A549 (cell line): ENCODE results near the gene ZCCHC10. TPM values are rescaled to one million over a fixed set of nuclear protein-coding genes. Genes with fewer than 3 reads are reported as not detected.
A peak's percentile ranks its signal among the peaks of the same experiment; 100 is the strongest.
"Not testable (repeated sequence)": the region's sequence is repeated elsewhere in the genome, so short reads cannot be mapped to it uniquely, and the experiment has no call there.

Experiments
- ATAC-seq, 2 experiments: fragments of 200-7000 bp in 1 of 2; fragments of >200 bp in 1 of 2; cut with Nextera tagmentation in 1 of 2; cut with Tn5 transposase in 1 of 2; 3 replicates each; pipeline versions ENCODE4 v1.8.0 to v1.9.1; 2018 to 2020; ENCODE audit warnings: mild to moderate bottlenecking in 1 of 2, moderate library complexity in 1 of 2
- CTCF ChIA-PET: fragments of 300-600 bp; sonication (Branson Sonifier 250); formaldehyde crosslinking; extraction: SDS; loops from one replicate; lab custom pipeline; 2021; ENCODE audit warnings: antibody characterized with exemption, inconsistent platforms; lab: Yijun Ruan, JAX
- POLR2A ChIA-PET: fragments of 350-600 bp; formaldehyde crosslinking; extraction: SDS; loops from one replicate; lab custom pipeline; 2021; ENCODE audit warnings: antibody characterized with exemption, inconsistent platforms; lab: Yijun Ruan, JAX
- DNase-seq, 2 experiments: peaks; one replicate each; pipeline versions ENCODE4 v3.0.0 to v3.0.0-alpha.2; 2011 to 2016; ENCODE audit warnings: low read depth in 1 of 2, low spot score in 1 of 2
- FAIRE-seq: peaks from 2 replicates; lab custom pipeline; 2011; peaks lifted over from hg19 to GRCh38; lab: Jason Lieb, UNC
- H3K27ac ChIP-seq, 2 experiments: fragments of >200 bp; sonication (Bioruptor Twin); formaldehyde crosslinking; 3 replicates each; pipeline ENCODE4 v1.5.1; 2016 to 2017
- H3K4me1 ChIP-seq: fragments of >200 bp; sonication (Bioruptor Twin); formaldehyde crosslinking; 3 replicates; pipeline ENCODE4 v1.6.1; 2016
- H3K4me2 ChIP-seq: fragments of >200 bp; sonication (Bioruptor Twin); formaldehyde crosslinking; 3 replicates; pipeline ENCODE4 v1.6.1; 2016
- H3K4me3 ChIP-seq: fragments of >200 bp; sonication (Bioruptor Twin); formaldehyde crosslinking; 3 replicates; pipeline ENCODE4 v1.5.1; 2016
- H3K9me3 ChIP-seq: fragments of >200 bp; sonication (Bioruptor Twin); formaldehyde crosslinking; 3 replicates; pipeline ENCODE4 v1.6.1; 2016
- BCL3 ChIP-seq: fragments of >200 bp; sonication (Bioruptor Twin); formaldehyde crosslinking; IDR thresholded peaks from 3 replicates; pipeline ENCODE4 v1.6.1; 2016
- BHLHE40 ChIP-seq: IDR thresholded peaks from 2 replicates; pipeline ENCODE4 v1.6.1; 2012; ENCODE audit warnings: low read depth, low read length, inconsistent platforms
- CBX2 ChIP-seq: fragments of 200-600 bp; sonication (generic); IDR thresholded peaks from 2 replicates; pipeline ENCODE4 v1.6.1; 2016; ENCODE audit warnings: low read depth, mild to moderate bottlenecking, borderline replicate concordance
- EHMT2 ChIP-seq: fragments of 200-600 bp; sonication (generic); IDR thresholded peaks from 2 replicates; pipeline ENCODE4 v1.6.1; 2016; ENCODE audit warnings: antibody characterized with exemption, low read depth, mild to moderate bottlenecking, moderate library complexity
- FOSB ChIP-seq: fragments of 250-450 bp; sonication (Bioruptor Pico); IDR thresholded peaks from 2 replicates; pipeline ENCODE4 v1.5.0; 2020; ENCODE audit warnings: mild to moderate bottlenecking, moderate library complexity
- FOSL2 ChIP-seq, 2 experiments: fragments of 450-650 bp in 1 of 2; fragments of >200 bp in 1 of 2; sonication (Bioruptor Twin) in 1 of 2; formaldehyde crosslinking; IDR thresholded peaks; 2 replicates each; pipeline versions ENCODE4 v1.5.0 to v1.6.1; 2016 to 2020; ENCODE audit warnings: mild to moderate bottlenecking in 1 of 2, moderate library complexity in 1 of 2
- GATA3 ChIP-seq: IDR thresholded peaks from 2 replicates; pipeline ENCODE4 v1.6.1; 2012; ENCODE audit warnings: borderline replicate concordance
- HDAC2 ChIP-seq: fragments of 200-600 bp; sonication (generic); IDR thresholded peaks from 2 replicates; pipeline ENCODE4 v1.6.1; 2016
- HOXB13 ChIP-seq: fragments of 250-450 bp; sonication (Bioruptor Pico); IDR thresholded peaks from 2 replicates; pipeline ENCODE4 v1.5.0; 2020; ENCODE audit warnings: low read depth, mild to moderate bottlenecking, moderate library complexity
- KDM1A ChIP-seq: fragments of 200-600 bp; sonication (generic); IDR thresholded peaks from 2 replicates; pipeline ENCODE4 v1.6.1; 2016; ENCODE audit warnings: low read depth, mild to moderate bottlenecking
- KDM5A ChIP-seq: fragments of 200-600 bp; sonication (generic); IDR thresholded peaks from 2 replicates; pipeline ENCODE4 v1.6.1; 2016; ENCODE audit warnings: antibody characterized with exemption, mild to moderate bottlenecking
- MYC ChIP-seq: IDR thresholded peaks from 2 replicates; pipeline ENCODE4 v1.6.1; 2012; ENCODE audit warnings: mild to moderate bottlenecking, inconsistent platforms, low read length, improper control_type of control experiment, borderline replicate concordance
- NPAS2 ChIP-seq: fragments of 250-450 bp; sonication (Bioruptor Pico); IDR thresholded peaks from 2 replicates; pipeline ENCODE4 v1.8.0; 2022; ENCODE audit warnings: mild to moderate bottlenecking, moderate library complexity, borderline replicate concordance
- PHF8 ChIP-seq: fragments of 200-600 bp; sonication (generic); IDR thresholded peaks from 2 replicates; pipeline ENCODE4 v1.6.1; 2016; ENCODE audit warnings: low read depth, mild to moderate bottlenecking, antibody characterized with exemption, moderate library complexity, borderline replicate concordance
- RCOR1 ChIP-seq: fragments of 150-350 bp; IDR thresholded peaks from 2 replicates; pipeline ENCODE4 v1.6.1; 2014; ENCODE audit warnings: antibody characterized with exemption, low read length, low read depth
- TP53 ChIP-seq: fragments of 250-450 bp; sonication (Bioruptor Pico); IDR thresholded peaks from 2 replicates; pipeline ENCODE4 v1.5.0; 2021; ENCODE audit warnings: mild to moderate bottlenecking, moderate library complexity
- ZFP36 ChIP-seq: fragments of 450-650 bp; IDR thresholded peaks from 2 replicates; pipeline ENCODE4 v1.6.1; 2014; ENCODE audit warnings: borderline replicate concordance; ENCODE audit not compliant: partially characterized antibody
- ZNF302 ChIP-seq: fragments of 250-450 bp; sonication (Bioruptor Pico); IDR thresholded peaks from 2 replicates; pipeline ENCODE4 v1.9.0; 2021; ENCODE audit warnings: inconsistent platforms, mild to moderate bottlenecking, moderate library complexity
- ZSCAN20 ChIP-seq: fragments of 250-450 bp; sonication (Bioruptor Pico); IDR thresholded peaks from 2 replicates; pipeline ENCODE4 v1.8.0; 2022; ENCODE audit warnings: mild to moderate bottlenecking, moderate library complexity
- WGBS: methylation state at CpG from one replicate; pipeline ENCODE4 v1.1.6; 2017; ENCODE audit errors: missing lambda C conversion rate; 5-methylcytosine and 5-hydroxymethylcytosine counted together
- polyA plus RNA-seq, 4 experiments: library from polyadenylated mRNA; depleted of rRNA in 3 of 4; stranded (reverse); fragments of >200 nt; fragmentation: RNase III in 1 of 4; extraction: RNeasy Plus Mini Kit Qiagen cat#74134 plus additional on column Dnase treatment in 1 of 4; gene quantifications; 2 replicates in 3 of 4; 3 replicates in 1 of 4; pipeline ENCODE4 v1.2.3, GENCODE V29; 2011 to 2017
- TF ChIP-seq, protein P1 (sequence below): fragments of >200 bp; sonication (Bioruptor Twin); formaldehyde crosslinking; IDR thresholded peaks from 2 replicates; pipeline ENCODE4 v1.6.1; 2016
- TF ChIP-seq, protein P2 (sequence below): fragments of 250-450 bp; sonication (Bioruptor Pico); IDR thresholded peaks from 2 replicates; pipeline ENCODE4 v1.5.0; 2021; ENCODE audit warnings: mild to moderate bottlenecking, moderate library complexity, borderline replicate concordance
- TF ChIP-seq, protein P3 (sequence below): fragments of 150-350 bp; IDR thresholded peaks from 2 replicates; pipeline ENCODE4 v1.6.1; 2014; ENCODE audit warnings: low read depth, mild to moderate bottlenecking, low read length

ZCCHC10 gene
- polyA plus RNA-seq, 2 of the 4 experiments (the other 2 are of a cell fraction), result 28.3 to 45.7 TPM

- TF ChIP-seq FOSB (CRISPR knock-in tag), result no peak
- TF ChIP-seq BCL3, result no peak
- TF ChIP-seq KDM1A, result no peak
- TF ChIP-seq PHF8, result no peak
- TF ChIP-seq FOSL2 (IDR thresholded peaks at IDR 0.05), result no peak
- TF ChIP-seq FOSL2 (CRISPR knock-in tag; IDR thresholded peaks at IDR 0.05), result no peak
- TF ChIP-seq KDM5A, result no peak
- no peak for TF ChIP-seq EHMT2
- TF ChIP-seq GATA3, result no peak
- no peak for TF ChIP-seq ZFP36
- TF ChIP-seq HDAC2, result no peak
- TF ChIP-seq, protein P1, sequence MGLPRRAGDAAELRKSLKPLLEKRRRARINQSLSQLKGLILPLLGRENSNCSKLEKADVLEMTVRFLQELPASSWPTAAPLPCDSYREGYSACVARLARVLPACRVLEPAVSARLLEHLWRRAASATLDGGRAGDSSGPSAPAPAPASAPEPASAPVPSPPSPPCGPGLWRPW, result no peak
- TF ChIP-seq, protein P2, sequence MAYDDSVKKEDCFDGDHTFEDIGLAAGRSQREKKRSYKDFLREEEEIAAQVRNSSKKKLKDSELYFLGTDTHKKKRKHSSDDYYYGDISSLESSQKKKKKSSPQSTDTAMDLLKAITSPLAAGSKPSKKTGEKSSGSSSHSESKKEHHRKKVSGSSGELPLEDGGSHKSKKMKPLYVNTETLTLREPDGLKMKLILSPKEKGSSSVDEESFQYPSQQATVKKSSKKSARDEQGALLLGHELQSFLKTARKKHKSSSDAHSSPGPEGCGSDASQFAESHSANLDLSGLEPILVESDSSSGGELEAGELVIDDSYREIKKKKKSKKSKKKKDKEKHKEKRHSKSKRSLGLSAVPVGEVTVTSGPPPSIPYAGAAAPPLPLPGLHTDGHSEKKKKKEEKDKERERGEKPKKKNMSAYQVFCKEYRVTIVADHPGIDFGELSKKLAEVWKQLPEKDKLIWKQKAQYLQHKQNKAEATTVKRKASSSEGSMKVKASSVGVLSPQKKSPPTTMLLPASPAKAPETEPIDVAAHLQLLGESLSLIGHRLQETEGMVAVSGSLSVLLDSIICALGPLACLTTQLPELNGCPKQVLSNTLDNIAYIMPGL (CRISPR knock-in tag), result no peak
- TF ChIP-seq MYC, result no peak
- TF ChIP-seq TP53 (CRISPR knock-in tag), result no peak
- no peak for TF ChIP-seq CBX2
- TF ChIP-seq NPAS2 (CRISPR knock-in tag), result no peak
- no peak for FAIRE-seq
- Histone ChIP-seq H3K4me1 (peaks cover 20% of the 10 kb centered on the region), H3K9me3 (peaks cover 7% of the 10 kb centered on the region; the same call in 2 of the 3 replicates), H3K4me3 (no peak overlapping the region), H3K27ac (0 out of 6 replicates have a peak overlapping the region, but pooled peaks of 1 of the 2 experiments have one; percentile 5), H3K4me2 (no peak overlapping the region)
- ChIA-PET POLR2A (interaction anchor here (0.6 kb wide), 1 partner anchor 175 kb away, joined by 4 read pairs; no protein-coding TSS in a partner anchor), CTCF (interaction anchor here (0.7 kb wide), 1 partner anchor 9 kb away, joined by 3 read pairs; no protein-coding TSS in a partner anchor)
- DNase-seq, result no peak
- no peak for ATAC-seq
- WGBS, result 88% methylated on average over 1 of the region's 1 CpG
Measured at GRCh38 chr5:133015466-133015865, 10.9 kb downstream of the ZCCHC10 start.

DNA sequence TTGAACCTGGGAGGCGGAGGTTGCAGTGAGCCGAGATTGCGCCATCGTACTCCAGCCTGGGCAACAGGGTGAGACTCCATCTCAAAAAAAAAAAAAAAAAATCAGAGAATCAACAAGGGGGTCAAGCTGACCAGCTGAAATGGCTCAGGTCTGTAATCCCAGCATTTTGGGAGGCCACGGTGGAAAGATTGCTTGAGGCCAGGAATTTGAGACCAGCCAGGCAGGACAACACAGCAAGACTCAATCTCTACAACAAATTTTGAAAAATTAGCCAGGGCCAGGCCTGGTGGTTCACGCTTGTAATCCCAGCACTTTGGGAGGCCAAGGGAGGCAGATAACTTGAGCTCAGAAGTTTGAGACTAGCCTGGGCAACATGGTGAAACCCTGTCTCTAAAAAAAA, 17.9 kb downstream of the ZCCHC10 start:
- not testable (repeated sequence) for H3K4me2 ChIP-seq, H3K4me3 ChIP-seq, DNase-seq, FAIRE-seq, ATAC-seq, H3K9me3 ChIP-seq, H3K27ac ChIP-seq
- peaks cover 11% of the 10 kb centered on the region for H3K4me1 ChIP-seq
- 79% methylated on average over 6 of the region's 6 CpGs for WGBS
- ChIA-PET CTCF (interaction anchor here (0.8 kb wide), 1 partner anchor 14 kb away, joined by 3 read pairs; no protein-coding TSS in a partner anchor), POLR2A (interaction anchor here (0.7 kb wide), 1 partner anchor 33 kb away, joined by 3 read pairs; no protein-coding TSS in a partner anchor)

DNA sequence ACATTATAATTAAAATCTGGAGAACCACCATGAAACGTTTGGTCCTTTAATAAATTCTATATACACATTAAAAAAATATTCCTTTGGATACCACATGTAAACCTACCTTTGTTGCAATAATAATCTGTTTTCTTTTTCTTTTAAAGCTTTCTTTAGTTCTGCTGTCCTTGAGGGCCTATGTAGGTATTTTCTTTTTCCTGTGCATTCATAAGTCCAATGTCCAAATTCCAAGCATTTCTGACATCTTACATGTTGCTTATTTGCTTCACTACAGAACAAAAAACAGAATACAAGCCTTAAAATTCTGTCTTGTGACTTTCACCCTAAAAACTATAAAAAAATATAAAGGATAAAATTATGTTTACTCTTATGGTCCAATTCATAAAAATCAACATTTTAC, 19.7 kb downstream of the ZCCHC10 start:
- peak overlapping the region; percentile 38 for H3K4me2 ChIP-seq
- peak in 1 of 2 experiments; percentile 33 for DNase-seq
- peaks cover 4% of the 10 kb centered on the region; the same call in 2 of the 3 replicates for H3K9me3 ChIP-seq
- peaks cover 11% of the 10 kb centered on the region for H3K4me1 ChIP-seq
- no peak for FAIRE-seq
- peak overlapping the region; percentile 56 to 71; a peak in 5 of 6 replicates for H3K27ac ChIP-seq
- TF ChIP-seq RCOR1, result no peak
- no peak for TF ChIP-seq ZNF302 (CRISPR knock-in tag)
- TF ChIP-seq, protein P3, sequence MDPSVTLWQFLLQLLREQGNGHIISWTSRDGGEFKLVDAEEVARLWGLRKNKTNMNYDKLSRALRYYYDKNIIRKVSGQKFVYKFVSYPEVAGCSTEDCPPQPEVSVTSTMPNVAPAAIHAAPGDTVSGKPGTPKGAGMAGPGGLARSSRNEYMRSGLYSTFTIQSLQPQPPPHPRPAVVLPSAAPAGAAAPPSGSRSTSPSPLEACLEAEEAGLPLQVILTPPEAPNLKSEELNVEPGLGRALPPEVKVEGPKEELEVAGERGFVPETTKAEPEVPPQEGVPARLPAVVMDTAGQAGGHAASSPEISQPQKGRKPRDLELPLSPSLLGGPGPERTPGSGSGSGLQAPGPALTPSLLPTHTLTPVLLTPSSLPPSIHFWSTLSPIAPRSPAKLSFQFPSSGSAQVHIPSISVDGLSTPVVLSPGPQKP, result no peak
- TF ChIP-seq HOXB13 (CRISPR knock-in tag), result no peak
- no peak for TF ChIP-seq ZSCAN20 (CRISPR knock-in tag)
- no peak for TF ChIP-seq KDM5A
- TF ChIP-seq BHLHE40, result no peak
- WGBS, result 14% methylated on average over 1 of the region's 1 CpG
- CTCF ChIA-PET, result no interaction called here
- POLR2A ChIA-PET, result no interaction called here
- ATAC-seq, result peak in 1 of 2 experiments; percentile 75; a peak in 3 of 6 replicates
- no peak overlapping the region for H3K4me3 ChIP-seq
